Stomach (tissue), 4 donors: ENCODE results near the gene DIPK1C.

Experiments
- CTCF ChIP-seq, 7 experiments: fragments of 450-650 bp in 4 of 7; fragments of 200-600 bp in 3 of 7; sonication (generic) in 3 of 7; IDR thresholded peaks; one replicate each; pipeline ENCODE4 v1.5.1; 2016 to 2019; ENCODE audit warnings: antibody characterized with exemption in 7 of 7, control low read depth in 2 of 7, mild to moderate bottlenecking in 1 of 7
- EP300 ChIP-seq: sonication (generic); formaldehyde crosslinking; IDR thresholded peaks from one replicate; pipeline ENCODE4 v1.6.1; 2017; ENCODE audit warnings: antibody characterized with exemption
- POLR2A ChIP-seq, 4 donors: fragments of 450-650 bp; IDR thresholded peaks; one replicate each; pipeline ENCODE4 v1.6.1; 2016; ENCODE audit warnings: antibody characterized with exemption in 4 of 4, control low read depth in 2 of 4, mild to moderate bottlenecking in 1 of 4, moderate library complexity in 1 of 4

- TF ChIP-seq EP300 (no peak), CTCF (IDR thresholded peaks at IDR 0.05) (no peak), POLR2A (IDR thresholded peaks at IDR 0.05) (no peak)
Measured at GRCh38 chr18:74412116-74412880, 44.8 kb downstream of the DIPK1C start.
